Measurements from ENCODE around the gene PDE4C. TPM values are rescaled to one million over a fixed set of nuclear protein-coding genes. Genes with fewer than 3 reads are reported as not detected.

Gene PDE4C
- total and polyA plus RNA-seq, 10 of the 15 experiments (the other 5 are each of a cell fraction or from before 2014, with no cell fraction given): 0.08 to 0.73 (median 0.34) TPM

GRCh38 chr19:18227781-18228271 is 1.6 kb upstream of the PDE4C start:
- Histone ChIP-seq H2AFZ (ENCODE audit: control insufficient read depth, low read depth, low read length) (no peak overlapping the region), H3K9me3 (replicated peaks; ENCODE audit: control insufficient read depth, insufficient read depth, low read length) (no peaks in the 10 kb centered on the region; the same call in 2 of the 3 replicates), H3K79me2 (ENCODE audit: control insufficient read depth, insufficient read depth, low read length) (no peaks in the 10 kb centered on the region), H3K4me1 (ENCODE audit: control insufficient read depth, insufficient read depth, low read length) (peaks cover 19% of the 10 kb centered on the region), H3K4me2 (ENCODE audit: control insufficient read depth, insufficient read depth) (no peak overlapping the region), H3K9ac (ENCODE audit: control insufficient read depth, insufficient read depth, low read length) (no peak overlapping the region), H3K36me3 (ENCODE audit: control insufficient read depth in 2 of 2, insufficient read depth in 2 of 2, low read length in 1 of 2) (no peaks in the 10 kb centered on the region), H3K27ac (ENCODE audit: control insufficient read depth, insufficient read depth) (no peak overlapping the region), H4K20me1 (ENCODE audit: control insufficient read depth, insufficient read depth) (no peaks in the 10 kb centered on the region), H3K27me3 (replicated peaks in 1 of 2; ENCODE audit: control insufficient read depth in 2 of 2, insufficient read depth in 2 of 2, low read length in 1 of 2) (peaks cover 0 to 3% of the 10 kb centered on the region in 2 experiments; a peak in 2 of 4 replicates), H3K4me3 (no peak overlapping the region)
- in situ Hi-C loops (cut with MboI) (no loop called here), intact Hi-C loops (cut with micrococcal nuclease; ENCODE audit: unreplicated experiment) (no loop called here)
- ChIA-PET SMC1A (ENCODE audit: uncharacterized antibody, unreplicated experiment) (no interaction called here), POLR2A (interaction anchor here (0.5 to 0.6 kb wide), 2 partner anchors 421 to 935 kb away, joined by 3 to 5 read pairs; no protein-coding TSS in a partner anchor), CTCF (interaction anchor here (1.0 to 1.7 kb wide), 5 partner anchors 19 to 101 kb away, joined by 3 to 12 read pairs (median 4); a partner anchor contains a TSS), RAD21 (ENCODE audit: unreplicated experiment) (interaction anchor here (1.1 kb wide), 1 partner anchor 24 kb away, joined by 6 read pairs; no protein-coding TSS in a partner anchor)
- DNase-seq (ENCODE audit: low read depth, low spot score) (no peak), ATAC-seq (no peak), FAIRE-seq (peak; percentile 7)
- TF ChIP-seq ZNF217 (IDR thresholded peaks at IDR 0.05) (0 out of 2 replicates have a peak, but pooled peaks have one; percentile 19), SMC3 (IDR thresholded peaks at IDR 0.05; ENCODE audit: borderline replicate concordance, low read length) (no peak), MTA3 (IDR thresholded peaks at IDR 0.05; ENCODE audit: borderline replicate concordance, low read length) (no peak), MEF2B (IDR thresholded peaks at IDR 0.05; ENCODE audit: partially characterized antibody, poor library complexity, severe bottlenecking) (peak; percentile 41), ZNF274 (IDR thresholded peaks at IDR 0.05; ENCODE audit: insufficient read depth, insufficient read length) (no peak), IRF4 (IDR thresholded peaks at IDR 0.05; ENCODE audit: low read depth, low read length) (no peak), KDM1A (IDR thresholded peaks at IDR 0.05; ENCODE audit: borderline replicate concordance) (no peak), ELK1 (IDR thresholded peaks at IDR 0.05; ENCODE audit: low read depth, low read length) (no peak)
- 8% methylated on average over 6 of the region's 6 CpGs for WGBS (ENCODE audit: insufficient coverage, insufficient replicate concordance, low lambda C conversion rate, missing lambda C conversion rate)
- no TSS peak for BruUV-seq (replicated peaks)
